Fibroblast of mammary gland (primary cell): ENCODE measurements around the gene RAB36.

Source experiments
- DNase-seq: peaks from one replicate; pipeline ENCODE4 v3.0.0-alpha.2; 2010; ENCODE audit warnings: low read depth
- H3K4me3 ChIP-seq: 2 replicates; pipeline ENCODE4 v1.5.1; 2011; ENCODE audit warnings: low read depth, mild to moderate bottlenecking, low read length, moderate library complexity; ENCODE audit not compliant: control insufficient read depth
- CTCF ChIP-seq: conservative IDR thresholded peaks from 2 replicates; pipeline ENCODE4 v1.5.1; 2011; ENCODE audit warnings: low read depth, low read length, inconsistent platforms; ENCODE audit not compliant: control insufficient read depth, insufficient read depth

RAB36 gene

DNA sequence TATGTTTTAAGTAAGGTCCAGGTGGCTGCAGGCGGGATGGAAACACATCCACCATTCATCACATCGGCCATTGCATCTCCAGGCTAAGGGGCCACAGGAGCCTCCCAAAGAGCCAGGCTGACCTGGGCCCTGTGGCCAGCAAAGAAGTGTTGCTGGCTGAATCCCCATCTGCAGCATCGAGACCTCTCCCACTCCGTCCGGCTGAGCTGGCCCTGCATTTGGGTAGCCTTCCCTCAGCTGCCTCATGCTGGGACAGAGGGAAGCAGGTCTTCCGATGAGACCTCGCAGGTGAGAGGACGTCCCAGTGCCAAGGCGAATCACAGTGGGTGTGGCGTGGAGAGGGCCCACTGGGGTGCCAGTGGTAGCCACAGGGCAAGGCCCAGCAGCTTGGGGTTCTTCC lies 28.0 kb upstream of the RAB36 start:
- no peak overlapping the region for H3K4me3 ChIP-seq
- TF ChIP-seq CTCF = no peak
- no peak for DNase-seq

DNA sequence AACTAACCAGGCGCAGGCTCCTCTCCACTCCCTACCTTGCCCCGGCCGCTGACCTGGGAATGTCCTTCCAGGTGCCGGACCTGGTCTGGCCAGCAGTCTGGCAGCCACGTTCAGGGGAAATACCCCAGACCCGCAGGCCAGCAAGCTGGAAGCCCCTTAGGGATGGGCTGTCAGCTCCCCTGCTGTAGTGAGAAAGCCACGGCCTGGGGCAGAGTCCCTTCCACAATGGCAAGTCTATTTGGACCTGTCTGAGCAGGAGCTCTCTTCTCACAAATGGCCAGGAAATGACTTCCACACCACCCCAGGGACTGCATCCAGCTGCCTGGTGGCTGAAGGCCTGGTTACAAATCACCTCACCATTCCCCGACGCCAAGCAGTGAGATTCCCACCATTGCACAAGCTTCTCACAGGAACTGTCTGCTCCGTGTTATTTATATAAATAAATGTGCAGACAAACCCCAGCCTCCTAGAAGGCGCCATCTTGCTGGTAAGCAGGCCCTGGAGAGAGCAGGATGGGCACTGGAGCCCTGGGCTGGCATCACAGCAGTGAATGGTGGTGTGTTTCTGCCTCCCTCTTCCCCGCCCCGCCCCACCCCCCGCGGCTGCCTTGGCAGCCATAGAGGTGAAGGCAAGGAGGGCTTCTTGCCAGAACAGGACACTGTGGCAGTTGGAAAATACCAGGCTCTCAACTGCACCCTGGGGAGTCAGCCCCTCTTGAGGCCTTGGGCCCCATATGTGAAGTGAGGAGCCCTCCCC lies 27.2 kb upstream of the RAB36 start:
- TF ChIP-seq CTCF = no peak
- DNase-seq = no peak
- no peak overlapping the region for H3K4me3 ChIP-seq

DNA sequence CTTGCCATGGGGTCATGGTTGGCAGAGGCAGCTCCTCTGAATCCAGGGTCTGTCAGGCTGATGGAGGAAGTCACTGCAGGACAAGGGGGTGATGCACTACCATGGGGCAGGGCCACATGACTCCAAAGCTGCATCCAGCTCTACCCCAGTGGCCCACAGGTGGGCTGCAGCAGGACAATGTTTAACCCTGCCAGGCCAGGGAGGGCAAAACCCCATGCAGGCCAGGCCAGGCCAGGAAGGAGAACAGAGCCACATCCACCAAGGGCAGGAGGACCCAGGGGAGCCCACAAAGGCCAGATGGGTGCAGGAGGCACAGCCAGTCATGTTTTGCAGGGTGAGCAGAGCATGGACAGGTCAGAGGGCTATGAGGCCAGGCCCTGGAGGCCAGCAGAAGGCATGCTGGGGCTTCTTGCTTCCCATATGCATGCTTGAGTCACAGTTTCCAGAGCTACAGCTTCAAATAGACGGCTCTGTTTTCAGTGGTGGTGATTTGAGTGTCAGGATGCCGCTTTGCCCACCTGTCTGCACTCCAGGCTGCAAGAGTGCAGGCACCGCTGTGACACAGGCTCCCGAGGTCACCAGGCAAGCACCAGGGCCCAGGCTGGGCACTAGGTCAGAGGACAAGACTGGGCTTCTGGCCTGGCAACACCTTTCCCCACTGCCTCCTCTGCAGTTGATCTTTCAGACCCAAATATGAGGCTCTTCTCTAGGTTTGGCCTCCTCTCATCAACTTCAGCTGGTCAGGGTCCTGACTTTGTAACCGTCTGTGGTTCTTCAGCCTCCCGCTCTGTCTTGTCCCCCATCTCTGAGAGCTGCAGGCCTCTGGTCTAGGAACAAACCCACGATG lies 26.4 kb upstream of the RAB36 start:
- TF ChIP-seq CTCF = no peak
- DNase-seq = no peak
- no peak overlapping the region for H3K4me3 ChIP-seq

DNA sequence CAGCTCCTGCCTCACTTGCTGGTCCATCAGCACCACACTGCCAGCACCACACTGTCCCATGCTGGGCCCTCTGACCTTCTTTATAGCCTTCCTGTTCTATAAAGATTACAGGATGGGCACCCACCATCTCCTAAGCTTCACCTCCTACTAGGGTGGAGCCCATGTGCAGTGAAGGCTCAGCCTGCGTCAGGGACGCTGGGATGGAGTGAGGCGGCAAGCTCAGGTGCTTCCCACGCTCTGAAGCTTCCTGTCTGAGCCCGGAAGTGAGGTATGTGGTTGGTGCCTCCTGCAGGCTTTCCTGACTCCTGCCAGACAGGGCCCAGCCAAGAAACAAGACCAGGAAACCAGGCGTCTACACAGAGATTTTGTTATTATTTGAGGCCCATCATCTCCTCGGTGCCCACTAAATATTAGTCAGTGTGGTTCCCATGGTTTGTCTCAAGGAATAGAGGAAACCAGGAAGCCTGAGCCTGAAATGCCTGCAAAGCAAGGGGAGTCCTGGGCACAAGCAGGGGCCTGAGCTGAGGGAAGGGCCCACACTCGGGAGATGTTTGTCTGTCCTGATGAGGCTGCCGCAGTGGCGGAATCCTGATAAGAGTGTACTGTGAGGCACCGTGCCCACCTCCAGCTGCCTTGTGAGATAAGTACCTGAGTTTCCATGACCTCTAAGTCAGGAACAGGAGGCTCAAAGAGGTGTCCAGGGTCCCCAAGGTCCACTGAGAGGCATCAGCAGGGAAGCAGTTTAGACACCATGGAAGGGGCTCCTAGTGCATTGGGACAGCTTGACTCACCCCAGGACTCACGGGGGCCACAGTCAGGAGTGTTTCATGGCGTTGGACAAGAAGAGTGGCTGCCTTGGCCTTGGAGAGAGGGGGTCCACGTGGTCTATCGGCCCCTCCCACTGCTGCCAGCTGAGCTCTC lies 25.5 kb upstream of the RAB36 start:
- no peak for TF ChIP-seq CTCF
- DNase-seq = no peak
- no peak overlapping the region for H3K4me3 ChIP-seq

DNA sequence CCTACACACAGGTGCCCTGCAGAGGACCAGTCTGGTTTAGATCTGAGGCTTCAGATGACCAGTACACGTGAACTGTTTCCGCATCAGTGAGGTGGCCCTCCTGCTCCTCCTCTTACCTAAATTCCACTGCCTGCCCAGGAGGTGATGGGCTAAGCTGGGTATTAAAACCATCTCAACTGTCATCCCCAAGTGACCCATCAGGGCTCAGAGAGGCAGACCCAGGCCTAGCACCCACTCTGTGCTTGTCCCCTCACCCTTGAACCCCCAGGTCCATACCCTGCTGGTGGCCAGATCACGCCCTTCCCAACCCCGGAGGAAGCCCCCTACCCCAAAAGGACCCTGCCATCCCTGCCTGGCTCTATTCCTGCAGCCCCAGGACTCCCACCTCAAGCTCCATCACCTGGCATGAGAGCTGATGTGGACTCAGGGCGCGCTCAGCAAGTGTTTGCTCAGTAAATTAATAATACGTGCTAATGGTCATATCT lies 24.8 kb upstream of the RAB36 start:
- H3K4me3 ChIP-seq = no peak overlapping the region
- no peak for DNase-seq
- TF ChIP-seq CTCF = no peak

DNA sequence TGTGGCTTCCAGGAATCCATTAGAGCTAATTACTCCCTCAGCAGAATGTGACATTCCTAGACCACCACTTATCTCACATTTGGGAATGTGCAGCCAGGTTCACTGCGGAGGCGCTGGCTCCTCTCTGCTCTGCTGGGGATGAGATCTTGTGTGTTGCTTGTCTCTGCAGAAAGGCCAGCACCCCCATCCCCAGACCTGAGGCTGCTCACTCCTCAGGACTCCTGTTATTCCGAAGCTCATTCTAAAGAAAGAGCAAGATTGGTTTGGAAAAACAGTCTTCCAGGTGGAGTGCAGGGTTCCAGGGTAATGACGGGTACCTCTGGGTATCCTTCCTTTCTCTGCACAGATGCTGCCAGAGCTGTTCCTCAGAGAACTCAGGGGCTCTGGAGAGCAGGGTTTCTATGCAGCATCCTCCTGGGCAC lies 24.3 kb upstream of the RAB36 start:
- no peak overlapping the region for H3K4me3 ChIP-seq
- DNase-seq = no peak
- TF ChIP-seq CTCF = no peak
